ENCODE results near the gene CLMN.

- no peak for TF ChIP-seq ARNTL (CRISPR knock-in tag; IDR thresholded peaks at IDR 0.05)
- TF ChIP-seq EZH2 (conservative IDR thresholded peaks at IDR 0.05; ENCODE audit: low read depth, low read length), result no peak
- no peak for TF ChIP-seq EP300 (IDR thresholded peaks at IDR 0.05; ENCODE audit: low read depth in 2 of 2, low read length in 2 of 2)
- no peak for TF ChIP-seq EP300 (CRISPR knock-in tag; IDR thresholded peaks at IDR 0.05; ENCODE audit: borderline replicate concordance)
- no peak for TF ChIP-seq CTCF (CRISPR knock-in tag; IDR thresholded peaks at IDR 0.05)
- TF ChIP-seq FOXM1 (CRISPR knock-in tag; IDR thresholded peaks at IDR 0.05), result no peak
- TF ChIP-seq ZSCAN21 (CRISPR knock-in tag; IDR thresholded peaks at IDR 0.05; ENCODE audit: borderline replicate concordance), result no peak
- TF ChIP-seq MAX (IDR thresholded peaks at IDR 0.05), result no peak
- TF ChIP-seq PAX8 (CRISPR knock-in tag; IDR thresholded peaks at IDR 0.05; ENCODE audit: borderline replicate concordance), result no peak
- no peak for TF ChIP-seq SMC3 (IDR thresholded peaks at IDR 0.05; ENCODE audit: low read length)
- TF ChIP-seq STAT6 (CRISPR knock-in tag; IDR thresholded peaks at IDR 0.05; ENCODE audit: borderline replicate concordance), result no peak
Measured at GRCh38 chr14:95198320-95198719, 121.4 kb downstream of the CLMN start.

All from HepG2 (cell line).